ENCODE data around the gene SMAGP. TPM values are rescaled to one million over a fixed set of nuclear protein-coding genes. Genes with fewer than 3 reads are reported as not detected.
"Not testable (repeated sequence)": the region's sequence is repeated elsewhere in the genome, so short reads cannot be mapped to it uniquely, and the experiment has no call there.

Gene SMAGP
- total RNA-seq, 1 experiment from 2014 or later, result 62.5 TPM

- Histone ChIP-seq H2AFZ (ENCODE audit: low read length) (no peak overlapping the region), H3K9me2 (replicated peaks; ENCODE audit: low read length) (no peaks in the 10 kb centered on the region), H3K4me3 (ENCODE audit: low read length) (no peak overlapping the region), H3K4me1 (ENCODE audit: insufficient read depth, low read length) (no peaks in the 10 kb centered on the region), H3K27ac (ENCODE audit: low read length) (no peak overlapping the region), H3K79me2 (ENCODE audit: low read length) (no peaks in the 10 kb centered on the region), H3F3A (ENCODE audit: low read length, unreplicated experiment) (no peaks in the 10 kb centered on the region), H3K4me2 (ENCODE audit: low read length) (no peak overlapping the region), H3K27me3 (ENCODE audit: low read length) (no peaks in the 10 kb centered on the region), H3K36me3 (ENCODE audit: low read depth, low read length) (no peaks in the 10 kb centered on the region), H3K9ac (ENCODE audit: low read length) (no peak overlapping the region), H4K20me1 (ENCODE audit: low read length) (no peaks in the 10 kb centered on the region), H3K9me3 (ENCODE audit: low read length) (no peaks in the 10 kb centered on the region)
- intact Hi-C loops (cut with micrococcal nuclease), result no loop called here
- ATAC-seq, result no peak
- ChIA-PET CTCF (interaction anchor here (0.6 kb wide), 1 partner anchor 55 kb away, joined by 4 read pairs; no protein-coding TSS in a partner anchor), POLR2A (ENCODE audit: unreplicated experiment) (interaction anchor here (0.5 kb wide), 1 partner anchor 103 kb away, joined by 3 read pairs; no protein-coding TSS in a partner anchor)
- TF ChIP-seq EZH2 (IDR thresholded peaks at IDR 0.05; ENCODE audit: low read length, unreplicated experiment), result no peak
- TF ChIP-seq EZH2phosphoT487 (IDR thresholded peaks at IDR 0.05; ENCODE audit: borderline replicate concordance, low read length), result no peak
- no peak for TF ChIP-seq CTCF (conservative IDR thresholded peaks at IDR 0.05; ENCODE audit: low read depth, low read length)
- DNase-seq, result no peak
- no TSS peak for BruUV-seq (replicated peaks)
These were observed 15.6 kb upstream of the SMAGP start for GRCh38 chr12:51285843-51286242.

DNA sequence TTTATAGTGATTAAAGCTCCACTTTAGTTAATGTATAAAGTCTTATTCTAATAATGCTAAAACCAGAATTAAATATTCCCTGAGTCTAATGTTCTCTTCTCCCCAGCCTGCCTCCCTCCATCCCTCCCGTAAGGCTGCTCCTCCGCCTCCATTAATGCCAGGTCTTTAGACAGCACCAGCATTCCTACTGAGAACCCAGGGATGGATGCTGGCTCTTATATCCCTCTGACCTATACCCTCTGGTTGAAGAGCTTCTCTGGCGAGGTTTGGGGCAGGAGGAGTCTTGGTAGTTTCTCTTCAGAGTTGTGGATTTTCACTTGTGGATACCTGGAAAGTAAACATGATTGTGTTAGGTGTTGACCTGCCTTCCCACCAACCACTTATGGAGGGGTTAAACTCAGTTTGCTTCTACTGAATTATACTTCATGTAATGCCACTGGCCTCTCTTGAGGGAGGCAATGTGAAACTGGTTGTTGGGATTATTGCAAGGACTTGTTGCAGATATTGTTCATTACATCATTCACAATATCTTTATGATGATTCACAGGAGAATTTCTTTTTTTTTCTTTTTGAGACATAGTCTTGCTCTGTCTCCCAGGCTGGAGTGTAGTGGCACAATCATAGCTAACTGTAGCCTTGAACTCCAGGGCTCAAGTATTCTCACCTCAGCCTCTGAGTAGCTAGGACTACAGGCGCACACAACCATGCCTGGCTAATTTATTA lies 11.1 kb upstream of the SMAGP start:
- Histone ChIP-seq H3K79me2 (ENCODE audit: low read length) (no peaks in the 10 kb centered on the region), H3K36me3 (ENCODE audit: low read depth, low read length) (no peaks in the 10 kb centered on the region), H3F3A (ENCODE audit: low read length, unreplicated experiment) (no peaks in the 10 kb centered on the region), H3K9me3 (ENCODE audit: low read length) (no peaks in the 10 kb centered on the region), H3K4me2 (ENCODE audit: low read length) (no peak overlapping the region), H3K4me3 (ENCODE audit: low read length) (no peak overlapping the region), H3K9me2 (replicated peaks; ENCODE audit: low read length) (no peaks in the 10 kb centered on the region), H3K9ac (ENCODE audit: low read length) (no peak overlapping the region), H3K27ac (ENCODE audit: low read length) (no peak overlapping the region), H3K27me3 (ENCODE audit: low read length) (no peaks in the 10 kb centered on the region), H2AFZ (ENCODE audit: low read length) (no peak overlapping the region), H4K20me1 (ENCODE audit: low read length) (no peaks in the 10 kb centered on the region), H3K4me1 (ENCODE audit: insufficient read depth, low read length) (no peaks in the 10 kb centered on the region)
- ChIA-PET POLR2A (ENCODE audit: unreplicated experiment) (no interaction called here), CTCF (no interaction called here)
- ATAC-seq (peak; percentile 42; the same call in 1 of the 2 replicates), DNase-seq (peak; percentile 36)
- intact Hi-C loops (cut with micrococcal nuclease), result no loop called here
- BruUV-seq (replicated peaks), result no TSS peak
- TF ChIP-seq EZH2phosphoT487 (IDR thresholded peaks at IDR 0.05; ENCODE audit: borderline replicate concordance, low read length) (no peak), EZH2 (IDR thresholded peaks at IDR 0.05; ENCODE audit: low read length, unreplicated experiment) (no peak), CTCF (conservative IDR thresholded peaks at IDR 0.05; ENCODE audit: low read depth, low read length) (no peak)

GRCh38 chr12:51275088-51275487 lies 4.9 kb upstream of the SMAGP start:
- TF ChIP-seq CTCF (conservative IDR thresholded peaks at IDR 0.05; ENCODE audit: low read depth, low read length) (no peak), EZH2phosphoT487 (IDR thresholded peaks at IDR 0.05; ENCODE audit: borderline replicate concordance, low read length) (no peak), EZH2 (IDR thresholded peaks at IDR 0.05; ENCODE audit: low read length, unreplicated experiment) (no peak)
- Histone ChIP-seq H3K4me3 (ENCODE audit: low read length) (no peak overlapping the region), H3K9me3 (ENCODE audit: low read length) (no peaks in the 10 kb centered on the region), H3K9ac (ENCODE audit: low read length) (no peak overlapping the region), H2AFZ (ENCODE audit: low read length) (no peak overlapping the region), H3K27ac (ENCODE audit: low read length) (no peak overlapping the region), H3K36me3 (ENCODE audit: low read depth, low read length) (no peaks in the 10 kb centered on the region), H3K4me2 (ENCODE audit: low read length) (no peak overlapping the region), H3K9me2 (replicated peaks; ENCODE audit: low read length) (no peaks in the 10 kb centered on the region), H3F3A (ENCODE audit: low read length, unreplicated experiment) (peaks cover 6% of the 10 kb centered on the region), H3K4me1 (ENCODE audit: insufficient read depth, low read length) (peaks cover 18% of the 10 kb centered on the region), H4K20me1 (ENCODE audit: low read length) (no peaks in the 10 kb centered on the region), H3K79me2 (ENCODE audit: low read length) (0 out of 2 replicates have a peak, but pooled peaks cover 4% of the 10 kb centered on the region), H3K27me3 (ENCODE audit: low read length) (no peaks in the 10 kb centered on the region)
- DNase-seq (peak; percentile 11), ATAC-seq (no peak)
- CTCF ChIA-PET, result interaction anchor here (0.9 kb wide), 1 partner anchor 66 kb away, joined by 3 read pairs; no protein-coding TSS in a partner anchor
- no TSS peak for BruUV-seq (replicated peaks)
- POLR2A ChIA-PET (ENCODE audit: unreplicated experiment), result interaction anchor here (0.6 kb wide), 2 partner anchors 11 to 63 kb away, joined by 3 to 5 read pairs; no protein-coding TSS in a partner anchor
- intact Hi-C loops (cut with micrococcal nuclease), result no loop called here

DNA sequence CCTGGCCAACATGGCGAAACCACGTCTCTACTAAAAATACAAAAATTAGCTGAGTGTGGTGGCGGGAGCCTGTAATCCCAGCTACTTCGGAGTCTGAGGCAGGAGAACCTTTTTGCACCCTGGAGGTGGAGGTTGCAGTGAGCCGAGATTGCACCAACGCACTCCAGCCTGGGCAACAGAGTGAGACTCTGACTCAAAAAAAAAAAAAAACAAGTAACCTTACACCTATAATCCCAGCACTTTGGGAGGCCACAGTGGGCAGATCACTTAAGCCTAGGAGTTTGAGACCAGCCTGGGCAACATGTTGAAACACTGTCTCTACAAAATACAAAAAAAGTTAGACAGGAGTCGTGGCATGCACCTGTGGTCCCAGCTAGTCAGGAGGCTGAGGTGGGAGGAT lies 2.6 kb upstream of the SMAGP start:
- H3K9me3 ChIP-seq (ENCODE audit: low read length); H3K9ac ChIP-seq (ENCODE audit: low read length); DNase-seq; H2AFZ ChIP-seq (ENCODE audit: low read length); CTCF ChIA-PET; H3K4me2 ChIP-seq (ENCODE audit: low read length); H3K27me3 ChIP-seq (ENCODE audit: low read length); H3K36me3 ChIP-seq (ENCODE audit: low read depth, low read length); H3K9me2 ChIP-seq (replicated peaks; ENCODE audit: low read length); H3K4me3 ChIP-seq (ENCODE audit: low read length); BruUV-seq (replicated peaks); ATAC-seq; POLR2A ChIA-PET (ENCODE audit: unreplicated experiment); H4K20me1 ChIP-seq (ENCODE audit: low read length); intact Hi-C loops (cut with micrococcal nuclease); H3F3A ChIP-seq (ENCODE audit: low read length, unreplicated experiment); H3K27ac ChIP-seq (ENCODE audit: low read length): not testable (repeated sequence)
- Histone ChIP-seq H3K4me1 (ENCODE audit: insufficient read depth, low read length) (peaks cover 29% of the 10 kb centered on the region), H3K79me2 (ENCODE audit: low read length) (peaks cover 23% of the 10 kb centered on the region)

Measured in PC-3 (cell line).